ENCODE results near the gene NGRN.
"Not testable (repeated sequence)": the region's sequence is repeated elsewhere in the genome, so short reads cannot be mapped to it uniquely, and the experiment has no call there.

NGRN gene

GRCh38 chr15:90294159-90294558 lies 28.7 kb downstream of the NGRN start:
- Histone ChIP-seq H3K27ac (no peak overlapping the region), H3K27me3 (peaks cover 5% of the 10 kb centered on the region), H3K9me3 (no peaks in the 10 kb centered on the region), H3K4me1 (ENCODE audit: control insufficient read depth in 1 of 2, insufficient read depth in 1 of 2, low read depth in 1 of 2, low read length in 1 of 2) (peaks cover 0 to 3% of the 10 kb centered on the region in 2 experiments), H3K4me3 (ENCODE audit: low read depth in 1 of 2, low read length in 1 of 2) (no peak overlapping the region), H3K36me3 (no peaks in the 10 kb centered on the region)
- no peak for TF ChIP-seq CTCF (IDR thresholded peaks at IDR 0.05)

GRCh38 chr15:90294601-90295269 lies 29.3 kb downstream of the NGRN start:
- TF ChIP-seq CTCF (IDR thresholded peaks at IDR 0.05) = no peak
- Histone ChIP-seq H3K9me3 (no peaks in the 10 kb centered on the region), H3K4me3 (ENCODE audit: low read depth in 1 of 2, low read length in 1 of 2) (no peak overlapping the region), H3K27ac (no peak overlapping the region), H3K36me3 (no peaks in the 10 kb centered on the region), H3K27me3 (peaks cover 5% of the 10 kb centered on the region), H3K4me1 (ENCODE audit: control insufficient read depth in 1 of 2, insufficient read depth in 1 of 2, low read depth in 1 of 2, low read length in 1 of 2) (peaks cover 0 to 3% of the 10 kb centered on the region in 2 experiments)

- H3K4me1 ChIP-seq (ENCODE audit: control insufficient read depth in 1 of 2, insufficient read depth in 1 of 2, low read depth in 1 of 2, low read length in 1 of 2) = peaks cover 0 to 3% of the 10 kb centered on the region in 2 experiments
- H3K4me3 ChIP-seq (ENCODE audit: low read depth in 1 of 2, low read length in 1 of 2) = no peak overlapping the region
- no peaks in the 10 kb centered on the region for H3K9me3 ChIP-seq
- TF ChIP-seq CTCF (IDR thresholded peaks at IDR 0.05) = no peak
- no peaks in the 10 kb centered on the region for H3K36me3 ChIP-seq
- H3K27ac ChIP-seq = no peak overlapping the region
- H3K27me3 ChIP-seq = peaks cover 5% of the 10 kb centered on the region
Observed at GRCh38 chr15:90295270-90295648, 29.8 kb downstream of the NGRN start.

- not testable (repeated sequence) for H3K27me3 ChIP-seq; H3K27ac ChIP-seq; H3K9me3 ChIP-seq; H3K36me3 ChIP-seq; H3K4me3 ChIP-seq (ENCODE audit: low read depth in 1 of 2, low read length in 1 of 2); H3K4me1 ChIP-seq (ENCODE audit: control insufficient read depth in 1 of 2, insufficient read depth in 1 of 2, low read depth in 1 of 2, low read length in 1 of 2)
Observed at GRCh38 chr15:90296316-90296884, 30.9 kb downstream of the NGRN start.

- H3K27me3 ChIP-seq = peaks cover 5% of the 10 kb centered on the region
- peaks cover 0 to 5% of the 10 kb centered on the region in 2 experiments for H3K4me1 ChIP-seq (ENCODE audit: control insufficient read depth in 1 of 2, insufficient read depth in 1 of 2, low read depth in 1 of 2, low read length in 1 of 2)
- H3K27ac ChIP-seq = no peak overlapping the region
- H3K36me3 ChIP-seq = no peaks in the 10 kb centered on the region
- no peak overlapping the region for H3K4me3 ChIP-seq (ENCODE audit: low read depth in 1 of 2, low read length in 1 of 2)
- H3K9me3 ChIP-seq = no peaks in the 10 kb centered on the region
- no peak for TF ChIP-seq CTCF (IDR thresholded peaks at IDR 0.05)
Observed at GRCh38 chr15:90297021-90297420, 31.5 kb downstream of the NGRN start.

- peaks cover 0 to 2% of the 10 kb centered on the region in 2 experiments for H3K4me1 ChIP-seq (ENCODE audit: control insufficient read depth in 1 of 2, insufficient read depth in 1 of 2, low read depth in 1 of 2, low read length in 1 of 2)
- no peak for TF ChIP-seq CTCF (IDR thresholded peaks at IDR 0.05)
- H3K9me3 ChIP-seq = no peaks in the 10 kb centered on the region
- H3K36me3 ChIP-seq = no peaks in the 10 kb centered on the region
- H3K4me3 ChIP-seq (ENCODE audit: low read depth in 1 of 2, low read length in 1 of 2) = no peak overlapping the region
- no peak overlapping the region for H3K27ac ChIP-seq
- H3K27me3 ChIP-seq = no peaks in the 10 kb centered on the region
Observed at GRCh38 chr15:90300541-90300940, 35.1 kb downstream of the NGRN start.

Measured in neutrophil (primary cell).